Measurements from ENCODE around the gene LSM5.

The LSM5 gene

DNA sequence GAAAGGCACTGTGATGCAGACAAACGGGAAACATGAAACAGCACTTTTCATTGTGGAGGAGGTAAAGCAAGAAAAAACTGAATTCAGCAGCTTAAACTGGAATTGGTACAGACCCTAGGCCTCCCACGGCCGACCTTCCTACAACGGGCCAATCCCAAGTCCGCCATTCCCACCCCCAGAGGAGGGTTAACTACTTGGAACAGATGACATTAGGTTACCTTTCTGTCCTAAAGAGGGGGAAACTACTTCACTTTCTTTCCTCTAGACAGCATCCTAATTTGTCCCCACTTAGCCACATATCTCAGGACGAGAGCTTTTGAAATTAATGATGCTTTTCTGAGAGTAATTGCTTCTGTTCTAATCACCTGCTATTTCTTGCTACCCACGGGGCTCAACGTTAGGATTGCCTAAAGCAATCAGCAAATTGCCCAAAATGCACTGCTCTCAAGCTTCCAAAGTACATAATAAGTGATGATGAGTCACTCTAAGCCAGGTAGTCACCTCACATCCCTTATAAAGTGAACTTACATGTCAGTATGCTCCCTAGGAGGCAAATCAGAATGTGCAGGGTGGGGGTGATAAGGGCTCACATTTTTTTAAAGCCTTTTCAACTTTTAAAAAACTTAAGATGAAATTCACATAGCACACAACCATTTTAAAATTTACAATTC, 36.7 kb downstream of the LSM5 start:
- no peak for DNase-seq

DNA sequence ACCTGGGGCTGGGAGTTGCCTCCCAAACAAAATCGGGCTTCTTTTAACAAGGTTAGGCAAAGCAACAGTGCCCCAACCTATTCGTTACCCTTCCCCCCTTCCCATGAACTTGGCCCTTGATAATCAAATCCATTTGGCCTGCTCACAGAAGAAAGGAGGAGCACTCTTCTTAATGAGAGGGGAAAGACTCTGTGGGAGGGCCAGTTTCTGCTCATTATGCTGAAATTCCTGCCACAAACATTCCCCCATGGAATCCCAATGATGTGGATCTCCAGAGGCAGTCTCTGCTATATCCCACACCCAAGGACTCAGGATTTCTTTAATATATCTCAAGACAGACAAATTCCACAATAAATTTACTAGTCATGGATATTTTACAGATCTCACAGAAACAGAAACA, 43.0 kb downstream of the LSM5 start:
- no peak for DNase-seq

DNA sequence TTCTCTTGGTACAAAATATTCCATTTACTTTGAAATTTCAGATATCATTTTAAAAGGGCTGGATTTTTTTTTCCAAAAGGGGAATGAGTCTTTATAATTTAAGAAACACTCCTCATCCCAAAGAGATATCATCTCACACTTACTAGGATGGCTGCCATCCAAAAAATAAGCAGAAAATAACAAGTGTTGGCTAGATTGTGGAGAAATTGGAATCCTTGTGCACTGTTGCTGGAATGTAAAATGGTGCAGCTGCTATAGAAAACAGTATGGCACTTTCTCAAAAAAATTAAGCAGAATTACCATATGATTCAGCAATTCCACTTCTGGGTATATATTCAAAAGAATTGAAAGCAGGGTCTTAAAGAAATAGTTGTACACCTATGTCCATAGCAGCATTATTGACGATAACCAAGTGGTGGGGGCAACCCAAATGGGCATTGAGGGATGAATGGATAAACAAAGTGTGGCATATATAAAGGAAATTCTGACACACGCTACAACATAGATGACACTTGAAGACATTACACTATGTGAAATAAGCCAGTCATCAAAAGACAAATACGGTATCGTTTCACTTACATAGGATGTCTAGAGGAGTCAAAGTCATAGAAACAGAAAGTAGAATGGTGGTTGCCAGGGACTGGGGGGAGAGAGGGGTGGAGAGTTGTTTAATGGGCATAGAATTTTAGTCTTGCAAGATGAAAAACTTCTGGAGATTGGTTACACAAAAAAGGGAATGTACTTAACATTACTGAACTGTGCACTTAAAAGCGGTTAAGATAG, 53.8 kb downstream of the LSM5 start:
- no peak for DNase-seq
